Type B pancreatic cell (in vitro differentiated cells): ENCODE measurements around the gene MYO5C. TPM values are rescaled to one million over a fixed set of nuclear protein-coding genes. Genes with fewer than 3 reads are reported as not detected.

Experiments used
- DNase-seq: peaks from one replicate; pipeline ENCODE4 v3.0.0; 2021; ENCODE audit warnings: mixed read lengths; ENCODE audit not compliant: unreplicated experiment; ENCODE audit errors: extremely low spot score
- H3K27ac Mint-ChIP-seq: 2 replicates; pipeline ENCODE4 v1.8.0; 2021; ENCODE audit warnings: mild to moderate bottlenecking, mixed read lengths
- H3K27me3 Mint-ChIP-seq: 2 replicates; pipeline ENCODE4 v1.8.0; 2021; ENCODE audit warnings: mixed read lengths
- H3K36me3 Mint-ChIP-seq: 2 replicates; pipeline ENCODE4 v1.8.0; 2021; ENCODE audit warnings: mixed read lengths
- H3K4me1 Mint-ChIP-seq: one replicate; pipeline ENCODE4 v1.8.0; 2021; ENCODE audit warnings: mixed read lengths; ENCODE audit not compliant: unreplicated experiment
- H3K4me3 Mint-ChIP-seq: 2 replicates; pipeline ENCODE4 v1.8.0; 2021; ENCODE audit warnings: mild to moderate bottlenecking, mixed read lengths
- H3K9me3 Mint-ChIP-seq: 2 replicates; pipeline ENCODE4 v1.8.0; 2021; ENCODE audit warnings: mixed read lengths
- long read RNA-seq: library from polyadenylated mRNA; unstranded; transcript quantifications from one replicate; pipeline ENCODE4 v2.0.0, GENCODE V29; 2020
- total RNA-seq: library from RNA; stranded (reverse); gene quantifications from 2 replicates; pipeline ENCODE4 v1.2.1, GENCODE V29; 2021; ENCODE audit warnings: low replicate concordance
- TF ChIP-seq, protein P1 (sequence below): fragments of 200-600 bp; sonication (generic); conservative IDR thresholded peaks from 2 replicates; pipeline ENCODE4 v1.5.0; 2021; ENCODE audit warnings: antibody characterized with exemption, mild to moderate bottlenecking

The MYO5C gene, protein sequence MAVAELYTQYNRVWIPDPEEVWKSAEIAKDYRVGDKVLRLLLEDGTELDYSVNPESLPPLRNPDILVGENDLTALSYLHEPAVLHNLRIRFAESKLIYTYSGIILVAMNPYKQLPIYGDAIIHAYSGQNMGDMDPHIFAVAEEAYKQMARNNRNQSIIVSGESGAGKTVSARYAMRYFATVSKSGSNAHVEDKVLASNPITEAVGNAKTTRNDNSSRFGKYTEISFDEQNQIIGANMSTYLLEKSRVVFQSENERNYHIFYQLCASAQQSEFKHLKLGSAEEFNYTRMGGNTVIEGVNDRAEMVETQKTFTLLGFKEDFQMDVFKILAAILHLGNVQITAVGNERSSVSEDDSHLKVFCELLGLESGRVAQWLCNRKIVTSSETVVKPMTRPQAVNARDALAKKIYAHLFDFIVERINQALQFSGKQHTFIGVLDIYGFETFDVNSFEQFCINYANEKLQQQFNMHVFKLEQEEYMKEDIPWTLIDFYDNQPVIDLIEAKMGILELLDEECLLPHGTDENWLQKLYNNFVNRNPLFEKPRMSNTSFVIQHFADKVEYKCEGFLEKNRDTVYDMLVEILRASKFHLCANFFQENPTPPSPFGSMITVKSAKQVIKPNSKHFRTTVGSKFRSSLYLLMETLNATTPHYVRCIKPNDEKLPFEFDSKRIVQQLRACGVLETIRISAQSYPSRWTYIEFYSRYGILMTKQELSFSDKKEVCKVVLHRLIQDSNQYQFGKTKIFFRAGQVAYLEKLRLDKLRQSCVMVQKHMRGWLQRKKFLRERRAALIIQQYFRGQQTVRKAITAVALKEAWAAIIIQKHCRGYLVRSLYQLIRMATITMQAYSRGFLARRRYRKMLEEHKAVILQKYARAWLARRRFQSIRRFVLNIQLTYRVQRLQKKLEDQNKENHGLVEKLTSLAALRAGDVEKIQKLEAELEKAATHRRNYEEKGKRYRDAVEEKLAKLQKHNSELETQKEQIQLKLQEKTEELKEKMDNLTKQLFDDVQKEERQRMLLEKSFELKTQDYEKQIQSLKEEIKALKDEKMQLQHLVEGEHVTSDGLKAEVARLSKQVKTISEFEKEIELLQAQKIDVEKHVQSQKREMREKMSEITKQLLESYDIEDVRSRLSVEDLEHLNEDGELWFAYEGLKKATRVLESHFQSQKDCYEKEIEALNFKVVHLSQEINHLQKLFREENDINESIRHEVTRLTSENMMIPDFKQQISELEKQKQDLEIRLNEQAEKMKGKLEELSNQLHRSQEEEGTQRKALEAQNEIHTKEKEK (N-terminal part only)
- 17.5 and 21.4 TPM in 2 replicates for total RNA-seq
- long read RNA-seq, partial matches to known transcripts = 33 of 46 reads
- long read RNA-seq, other reads (novel, unspliced or antisense) = 12 of 46 reads

DNA sequence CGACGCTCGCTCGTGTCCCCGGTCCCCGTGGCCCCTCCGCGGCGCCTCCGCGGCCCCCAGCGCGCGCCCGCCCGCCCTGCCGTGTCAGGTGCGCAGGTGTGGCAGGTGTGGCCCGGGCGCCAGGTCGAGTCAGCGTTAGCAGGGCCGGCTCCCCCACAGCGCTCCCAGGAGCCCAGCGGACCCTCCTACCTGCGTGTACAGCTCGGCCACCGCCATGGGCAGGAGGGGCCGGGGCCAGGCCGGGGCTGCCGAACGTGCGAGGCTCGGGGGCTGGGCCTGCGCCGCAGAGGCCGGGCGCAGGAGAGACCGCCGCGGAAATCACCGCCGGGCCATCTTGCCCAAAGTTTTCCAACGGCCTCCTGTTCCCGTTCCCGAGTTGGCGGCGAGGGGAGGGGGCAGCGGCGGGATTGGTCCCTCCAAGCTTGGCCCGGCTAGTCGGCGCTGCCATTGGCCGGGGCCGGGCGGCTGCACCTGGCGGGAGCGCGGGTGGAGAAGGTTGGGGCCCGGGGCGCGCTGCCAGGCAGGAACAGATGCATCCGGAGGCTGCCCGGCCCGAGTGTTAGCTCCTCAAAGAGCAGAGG is at the start of gene MYO5C:
TSS of gene MYO5C (minus strand) at position 384 of the 581 bp plus-strand sequence. CDS start at position 216, 168 bp downstream.
- Mint-ChIP-seq H3K9me3 (no peaks in the 10 kb centered on the region), H3K27me3 (peaks cover 19% of the 10 kb centered on the region), H3K27ac (peak within 1 kb of the TSS; percentile 69), H3K36me3 (no peaks in the 10 kb centered on the region), H3K4me1 (peaks cover 6% of the 10 kb centered on the region), H3K4me3 (peak within 1 kb of the TSS; percentile 89)
- DNase-seq = peak; percentile 84
- TF ChIP-seq, protein P1, sequence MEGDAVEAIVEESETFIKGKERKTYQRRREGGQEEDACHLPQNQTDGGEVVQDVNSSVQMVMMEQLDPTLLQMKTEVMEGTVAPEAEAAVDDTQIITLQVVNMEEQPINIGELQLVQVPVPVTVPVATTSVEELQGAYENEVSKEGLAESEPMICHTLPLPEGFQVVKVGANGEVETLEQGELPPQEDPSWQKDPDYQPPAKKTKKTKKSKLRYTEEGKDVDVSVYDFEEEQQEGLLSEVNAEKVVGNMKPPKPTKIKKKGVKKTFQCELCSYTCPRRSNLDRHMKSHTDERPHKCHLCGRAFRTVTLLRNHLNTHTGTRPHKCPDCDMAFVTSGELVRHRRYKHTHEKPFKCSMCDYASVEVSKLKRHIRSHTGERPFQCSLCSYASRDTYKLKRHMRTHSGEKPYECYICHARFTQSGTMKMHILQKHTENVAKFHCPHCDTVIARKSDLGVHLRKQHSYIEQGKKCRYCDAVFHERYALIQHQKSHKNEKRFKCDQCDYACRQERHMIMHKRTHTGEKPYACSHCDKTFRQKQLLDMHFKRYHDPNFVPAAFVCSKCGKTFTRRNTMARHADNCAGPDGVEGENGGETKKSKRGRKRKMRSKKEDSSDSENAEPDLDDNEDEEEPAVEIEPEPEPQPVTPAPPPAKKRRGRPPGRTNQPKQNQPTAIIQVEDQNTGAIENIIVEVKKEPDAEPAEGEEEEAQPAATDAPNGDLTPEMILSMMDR = no peak

DNA sequence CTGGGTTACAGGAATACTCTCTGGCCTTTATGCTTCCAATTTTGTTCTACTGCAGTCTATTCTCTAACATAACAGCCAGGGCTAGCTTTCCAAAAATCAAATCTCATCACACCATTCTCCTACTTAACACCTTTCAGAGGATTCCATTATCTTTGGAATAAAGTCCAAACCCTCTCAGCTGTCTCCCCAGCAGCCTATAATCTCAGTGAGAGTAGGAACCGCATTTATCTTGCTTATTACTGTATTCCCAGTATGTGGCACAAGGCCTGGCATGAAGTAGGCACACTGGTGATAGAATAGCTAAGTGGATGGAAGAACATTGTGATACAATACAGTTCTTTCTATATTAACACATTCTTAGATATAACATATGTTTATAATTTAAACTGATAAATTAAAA is 49.0 kb upstream of the MYO5C start:
- TF ChIP-seq, protein P1 = no peak
- no peaks in the 10 kb centered on the region for H3K4me1 Mint-ChIP-seq
- DNase-seq = no peak
- H3K9me3 Mint-ChIP-seq = no peaks in the 10 kb centered on the region
- H3K27me3 Mint-ChIP-seq = no peaks in the 10 kb centered on the region
- no peak overlapping the region for H3K4me3 Mint-ChIP-seq
- no peak overlapping the region for H3K27ac Mint-ChIP-seq
- H3K36me3 Mint-ChIP-seq = no peaks in the 10 kb centered on the region

DNA sequence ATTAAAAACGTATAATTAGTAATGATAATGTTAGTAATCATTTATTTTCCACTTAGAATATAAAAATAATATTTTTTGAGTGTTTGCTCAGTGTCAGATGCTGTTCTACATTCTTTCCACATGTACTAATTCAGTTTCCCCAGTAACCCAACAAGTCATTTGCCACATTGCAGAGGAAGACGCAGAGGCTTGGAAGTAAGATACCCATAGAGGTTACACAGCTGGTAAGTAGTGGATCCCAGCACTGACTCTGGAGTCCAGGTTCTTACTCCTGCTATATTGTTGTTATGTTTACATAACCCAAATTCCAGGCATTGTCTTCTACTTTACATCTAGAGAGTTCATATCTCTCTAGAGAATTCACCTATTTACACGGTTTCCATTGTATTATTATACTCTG is 48.2 kb upstream of the MYO5C start:
- H3K36me3 Mint-ChIP-seq = no peaks in the 10 kb centered on the region
- no peaks in the 10 kb centered on the region for H3K4me1 Mint-ChIP-seq
- DNase-seq = no peak
- no peaks in the 10 kb centered on the region for H3K27me3 Mint-ChIP-seq
- H3K9me3 Mint-ChIP-seq = no peaks in the 10 kb centered on the region
- H3K27ac Mint-ChIP-seq = no peak overlapping the region
- TF ChIP-seq, protein P1 = no peak
- H3K4me3 Mint-ChIP-seq = no peak overlapping the region

DNA sequence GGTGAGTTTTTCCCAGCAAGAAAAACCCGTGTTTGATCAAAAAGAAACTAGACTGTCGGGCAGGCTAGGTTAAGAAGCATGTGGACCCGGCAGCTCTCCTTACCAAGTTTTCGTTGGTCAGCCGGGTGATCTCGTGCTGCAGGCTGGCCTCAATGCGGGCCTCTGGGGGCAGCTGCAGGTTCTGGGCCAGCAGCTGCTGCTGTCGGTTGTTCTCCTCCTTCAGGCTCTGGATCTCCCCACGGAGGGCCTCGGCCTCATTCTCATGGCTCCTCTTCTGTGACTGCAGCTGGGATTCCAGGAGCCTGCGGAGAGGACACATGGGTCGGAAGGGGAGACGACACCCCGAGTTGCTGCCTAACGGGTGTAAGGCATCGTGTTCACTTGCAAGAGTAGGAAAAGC is 44.5 kb upstream of the MYO5C start:
- peaks cover 21% of the 10 kb centered on the region for H3K4me1 Mint-ChIP-seq
- TF ChIP-seq, protein P1 = no peak
- no peaks in the 10 kb centered on the region for H3K9me3 Mint-ChIP-seq
- no peak overlapping the region for H3K27ac Mint-ChIP-seq
- peaks cover 4% of the 10 kb centered on the region for H3K36me3 Mint-ChIP-seq
- no peaks in the 10 kb centered on the region for H3K27me3 Mint-ChIP-seq
- H3K4me3 Mint-ChIP-seq = no peak overlapping the region
- DNase-seq = no peak

DNA sequence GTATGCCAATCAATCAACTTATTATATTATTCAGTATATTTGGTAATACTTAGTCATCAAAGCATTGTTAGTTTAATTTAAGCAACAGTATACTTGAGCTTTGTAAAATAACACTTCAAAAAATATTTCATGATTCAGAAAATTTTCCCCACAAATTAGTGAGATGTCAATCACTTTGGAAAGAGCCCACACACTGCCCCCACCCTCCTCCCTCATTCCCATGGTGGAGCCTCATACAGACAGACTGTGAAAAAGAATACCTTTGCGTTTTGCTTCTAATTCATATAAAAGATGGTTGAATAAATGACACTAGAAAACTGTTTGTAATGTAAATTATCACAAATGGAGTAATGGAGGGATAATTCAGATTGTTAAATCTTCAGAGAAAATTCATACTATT is 43.3 kb upstream of the MYO5C start:
- Mint-ChIP-seq H3K4me3 (no peak overlapping the region), H3K36me3 (peaks cover 8% of the 10 kb centered on the region), H3K27me3 (no peaks in the 10 kb centered on the region), H3K27ac (no peak overlapping the region), H3K9me3 (no peaks in the 10 kb centered on the region), H3K4me1 (peaks cover 21% of the 10 kb centered on the region)
- DNase-seq = no peak
- TF ChIP-seq, protein P1 = no peak
